GM18498 (cell line): Measurements from ENCODE around the gene TBC1D22A.

ENCODE experiments used
- ATAC-seq: cut with Tn5 transposase; IDR thresholded peaks from one replicate; pipeline ENCODE4 v1.9.1; 2021; ENCODE audit warnings: mild to moderate bottlenecking, moderate library complexity; ENCODE audit not compliant: unreplicated experiment

Gene TBC1D22A

DNA sequence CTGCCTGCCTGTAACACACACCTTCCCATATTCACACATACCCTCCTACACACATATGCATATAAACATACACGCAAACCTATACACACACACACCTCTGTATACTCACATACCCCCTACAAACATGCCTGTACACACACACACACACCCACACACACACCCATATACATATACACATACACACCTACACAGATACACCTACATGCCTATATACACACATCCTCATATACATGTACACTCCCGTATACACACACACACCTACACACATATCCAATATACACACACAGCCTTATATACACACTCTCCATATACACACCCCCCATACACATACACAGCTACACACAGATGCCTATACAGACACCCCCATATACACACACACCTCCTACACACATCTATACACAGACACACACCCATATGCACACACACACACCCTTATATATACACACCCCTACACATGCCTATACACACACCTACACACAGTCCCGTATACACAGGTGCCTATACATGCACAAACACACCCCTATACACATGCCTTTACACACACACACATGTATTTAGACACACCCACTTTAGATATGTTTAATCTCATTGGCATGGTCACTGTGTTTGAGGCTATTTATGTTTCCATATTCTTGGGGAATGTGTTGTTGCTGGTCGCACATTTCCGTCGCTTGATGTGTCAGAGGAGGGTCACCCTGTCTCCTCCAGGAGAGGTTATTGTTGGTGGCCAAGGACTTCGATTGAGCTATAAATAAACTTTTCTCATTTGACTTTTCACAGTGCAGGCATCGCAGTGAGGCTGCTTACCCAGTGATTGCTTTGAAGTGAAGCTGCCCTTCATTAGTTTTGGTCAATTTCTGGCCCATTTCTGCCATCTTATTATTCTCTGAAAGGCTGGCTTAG lies 243.3 kb downstream of the TBC1D22A start:
- no peak for ATAC-seq

DNA sequence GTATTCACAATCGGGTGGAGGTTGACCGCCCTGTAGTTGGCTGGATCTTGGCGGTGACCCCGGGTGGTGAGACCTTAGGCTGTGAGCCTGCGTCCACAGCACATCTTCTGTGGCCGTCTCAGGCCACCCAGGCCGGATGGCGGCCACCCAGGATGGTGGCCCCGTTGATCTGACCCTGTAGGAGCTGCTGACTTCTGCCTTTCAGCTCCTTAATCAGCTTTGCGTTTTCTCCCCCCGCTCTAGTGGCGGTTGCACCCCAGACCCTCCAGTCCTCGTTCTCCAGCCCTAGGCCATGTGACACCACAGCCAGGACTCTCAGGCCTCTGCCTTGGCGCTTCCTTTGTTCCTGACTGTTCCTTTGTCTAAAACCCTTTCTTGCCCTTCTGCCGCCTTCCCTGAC lies 244.0 kb downstream of the TBC1D22A start:
- no peak for ATAC-seq

DNA sequence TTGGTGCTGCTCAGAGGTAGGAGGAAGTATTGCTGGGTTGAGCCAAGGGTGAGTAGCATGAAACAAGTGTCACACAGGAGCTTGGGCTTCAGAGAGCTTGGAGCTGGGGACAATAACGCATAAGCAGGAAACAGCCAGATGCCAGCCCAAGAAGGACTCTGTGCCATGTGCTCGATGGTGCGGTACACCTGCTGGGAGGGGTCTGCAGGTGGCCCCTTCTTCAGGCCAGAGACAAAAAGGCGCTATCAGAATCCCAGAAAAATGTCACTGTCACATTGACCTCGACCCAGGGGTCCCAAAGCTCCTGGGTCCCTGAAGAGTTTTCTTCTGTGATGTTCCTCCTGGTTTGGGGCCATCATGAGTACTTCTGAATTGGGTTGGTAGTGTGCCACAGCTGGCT lies 244.4 kb downstream of the TBC1D22A start:
- no peak for ATAC-seq

DNA sequence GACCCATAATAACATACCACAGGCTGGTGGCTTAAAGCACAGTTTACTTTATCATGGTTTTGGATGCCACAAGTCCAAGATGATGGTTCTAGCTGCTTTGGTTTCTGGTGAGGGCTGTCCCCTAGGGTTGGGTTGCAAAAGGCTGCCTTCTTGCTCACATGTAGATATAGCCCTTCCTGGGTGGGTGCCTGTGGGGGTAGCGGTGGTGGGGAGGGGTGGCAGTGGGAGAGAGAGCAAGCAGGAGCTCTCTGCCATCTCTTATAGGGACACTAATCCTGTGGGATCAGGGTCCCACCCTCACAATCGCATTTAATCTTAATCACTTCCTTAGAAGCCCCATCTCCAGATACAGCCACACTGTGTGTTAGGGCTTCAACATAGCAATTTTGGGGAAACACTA lies 245.0 kb downstream of the TBC1D22A start:
- ATAC-seq: no peak

- no peak for ATAC-seq
Observed at GRCh38 chr22:47008208-47008885, 245.9 kb downstream of the TBC1D22A start.

DNA sequence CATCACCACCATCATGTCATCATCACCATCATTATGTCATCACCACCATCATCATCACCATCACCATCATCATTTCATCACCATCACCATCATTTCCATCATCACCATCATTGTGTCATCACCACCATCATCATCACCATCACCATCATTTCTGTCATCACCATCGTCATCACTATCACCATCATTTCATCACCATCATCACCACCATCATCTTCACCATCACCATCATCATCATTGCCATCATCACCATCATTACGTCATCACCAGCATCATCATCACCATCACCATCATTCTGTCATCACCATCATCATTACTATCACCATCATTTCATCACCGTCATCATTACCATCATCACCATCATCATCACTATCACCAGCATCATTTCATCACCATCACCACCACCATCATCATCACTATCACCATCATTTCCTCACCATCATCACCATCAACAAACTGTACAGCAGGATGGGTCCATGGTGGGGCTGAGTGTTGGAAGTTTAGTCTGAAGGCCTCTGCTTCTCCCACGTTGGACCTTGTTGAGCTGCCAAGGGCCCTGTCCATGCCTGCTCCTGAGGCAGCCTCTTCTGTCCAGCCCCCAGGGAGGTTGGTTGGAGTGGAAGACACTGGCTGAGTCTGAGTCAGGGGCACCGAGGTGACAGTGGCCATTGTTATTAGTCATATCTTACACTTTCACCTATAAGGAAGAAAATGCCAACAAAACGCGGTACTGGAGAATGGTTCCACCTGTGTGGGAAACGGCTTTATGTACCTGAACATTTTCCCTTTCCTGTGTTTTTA lies 247.1 kb downstream of the TBC1D22A start:
- ATAC-seq: no peak

DNA sequence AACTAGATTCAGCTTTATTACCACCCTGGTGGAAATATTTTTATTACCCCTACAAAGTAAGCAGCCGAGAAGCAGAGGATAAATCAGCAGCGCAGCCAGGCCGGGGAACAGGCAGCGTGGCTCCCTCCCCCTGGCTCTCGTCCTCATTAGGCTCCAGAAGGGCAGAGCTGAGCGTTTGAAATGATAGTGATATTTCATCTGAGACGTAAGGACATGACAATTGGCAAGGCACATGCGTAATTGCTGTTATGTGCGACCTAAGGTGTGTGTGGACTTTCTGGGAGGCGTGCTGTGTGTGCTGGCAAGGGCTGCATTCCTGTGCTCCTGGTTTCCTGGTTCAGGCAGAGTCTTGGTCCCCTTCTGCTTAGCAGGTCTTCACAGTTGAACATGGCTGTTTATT lies 247.8 kb downstream of the TBC1D22A start:
- ATAC-seq: no peak

DNA sequence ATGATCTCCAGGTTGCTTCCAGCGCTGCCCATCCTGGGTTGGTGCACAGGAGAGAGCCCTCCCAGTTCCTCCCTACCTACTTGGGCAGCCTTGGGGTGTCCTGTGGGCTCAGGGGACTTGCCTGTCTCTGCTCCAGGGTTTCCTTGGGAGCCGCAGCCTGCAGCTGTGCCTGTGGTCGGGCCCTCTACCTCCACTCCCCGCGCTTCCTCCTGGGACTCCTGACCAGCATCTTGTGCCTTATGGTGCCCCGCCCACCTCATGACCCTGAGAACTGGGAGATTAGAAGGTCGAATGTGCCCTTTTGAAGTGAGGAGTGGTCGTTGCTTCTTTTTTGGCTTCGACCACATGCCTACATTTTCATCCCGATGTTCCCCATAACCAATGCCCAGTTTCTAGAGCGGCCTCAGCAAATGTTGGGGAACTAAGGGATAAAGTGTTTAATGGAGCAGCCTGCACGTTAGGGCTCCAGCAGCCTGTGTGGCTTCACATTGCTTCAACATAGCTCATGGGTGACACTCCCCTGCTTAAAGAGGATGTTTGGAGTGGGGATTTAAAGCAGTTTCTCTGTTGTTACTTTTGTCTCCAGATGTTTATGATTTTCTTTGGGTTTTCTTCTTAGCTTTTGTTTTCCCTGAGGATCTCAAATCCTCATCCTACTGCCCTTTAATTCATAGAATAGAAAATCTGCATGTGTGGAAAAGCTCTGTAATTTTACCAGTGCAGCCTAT lies 248.8 kb downstream of the TBC1D22A start:
- ATAC-seq: no peak

- ATAC-seq: no peak
Observed at GRCh38 chr22:47011859-47012258, 249.4 kb downstream of the TBC1D22A start.

DNA sequence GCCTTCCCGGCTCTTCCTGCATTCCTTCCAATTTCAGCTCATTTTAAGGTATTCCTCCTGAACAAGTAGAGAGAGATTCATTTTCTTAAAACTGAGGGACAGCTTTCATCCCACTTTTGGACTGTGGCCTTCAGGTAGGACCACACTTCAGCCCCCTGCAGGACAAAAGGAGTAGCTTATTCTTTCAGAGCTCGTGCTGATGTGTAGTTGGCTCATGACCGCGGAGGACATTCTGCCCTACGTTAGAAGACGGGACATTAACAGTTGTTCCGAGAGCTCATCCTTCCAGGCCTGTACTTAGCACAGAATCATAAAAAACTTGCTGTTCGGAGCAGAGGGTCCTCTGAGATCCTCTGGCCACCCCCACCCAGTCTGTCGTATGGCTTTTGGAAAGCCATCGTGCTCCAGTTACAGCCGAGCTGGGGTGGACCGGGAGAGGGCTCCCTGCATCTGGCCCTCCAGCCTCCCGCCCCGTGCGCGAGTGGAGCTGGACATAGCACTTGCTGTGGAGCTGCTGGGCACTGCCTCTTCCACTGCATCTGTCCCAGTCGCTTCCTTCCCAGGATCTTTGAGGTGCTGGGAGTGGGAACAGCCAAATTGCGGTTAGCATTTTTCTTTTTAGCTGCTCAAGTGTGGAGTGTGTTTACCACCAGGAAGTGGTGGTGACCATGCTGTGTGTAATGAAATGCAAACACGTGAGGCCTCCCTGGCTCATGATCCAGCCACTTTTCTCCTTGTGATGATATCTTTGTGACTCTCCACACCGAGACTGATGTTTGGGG lies 250.3 kb downstream of the TBC1D22A start:
- ATAC-seq: no peak

- ATAC-seq: no peak
Observed at GRCh38 chr22:47013861-47014635, 251.6 kb downstream of the TBC1D22A start.

GRCh38 chr22:47014636-47015345 lies 252.3 kb downstream of the TBC1D22A start:
- no peak for ATAC-seq

- ATAC-seq: no peak
Observed at GRCh38 chr22:47015589-47016178, 253.2 kb downstream of the TBC1D22A start.

- no peak for ATAC-seq
Observed at GRCh38 chr22:47016631-47017030, 254.2 kb downstream of the TBC1D22A start.

- no peak for ATAC-seq
Observed at GRCh38 chr22:47017245-47017644, 254.8 kb downstream of the TBC1D22A start.

GRCh38 chr22:47018010-47018910 lies 255.8 kb downstream of the TBC1D22A start:
- ATAC-seq: no peak
